Stromal cell of bone marrow (primary cell): Measurements from ENCODE around the gene MED22.

Experiments used
- DNase-seq: peaks from one replicate; pipeline ENCODE4 v3.0.0-alpha.2; 2012; ENCODE audit warnings: low read depth

The MED22 gene

GRCh38 chr9:133355881-133356357 is 8.0 kb upstream of the MED22 start:
- DNase-seq, result no peak

DNA sequence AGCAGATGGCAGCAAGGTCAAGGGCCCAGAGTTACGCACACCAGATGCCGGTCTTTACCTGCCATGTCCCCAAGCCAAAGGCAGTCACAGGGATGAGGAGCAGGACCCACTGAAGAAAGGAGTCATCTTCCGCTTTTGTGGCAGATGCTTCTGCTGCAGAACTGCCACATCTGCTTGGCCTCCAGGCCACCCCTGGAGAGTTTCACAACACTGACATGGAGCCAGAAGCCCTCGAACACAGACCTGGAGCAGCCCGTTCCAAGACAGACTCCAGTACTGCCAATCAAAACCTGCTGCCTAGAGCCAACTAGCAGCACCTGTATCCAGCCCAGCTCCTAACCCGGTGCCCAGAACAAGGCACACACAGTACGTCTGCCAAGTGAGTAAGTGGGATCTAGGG is 6.8 kb upstream of the MED22 start:
- DNase-seq, result no peak

- no peak for DNase-seq
Observed at GRCh38 chr9:133353548-133353947, 5.6 kb upstream of the MED22 start.

DNA sequence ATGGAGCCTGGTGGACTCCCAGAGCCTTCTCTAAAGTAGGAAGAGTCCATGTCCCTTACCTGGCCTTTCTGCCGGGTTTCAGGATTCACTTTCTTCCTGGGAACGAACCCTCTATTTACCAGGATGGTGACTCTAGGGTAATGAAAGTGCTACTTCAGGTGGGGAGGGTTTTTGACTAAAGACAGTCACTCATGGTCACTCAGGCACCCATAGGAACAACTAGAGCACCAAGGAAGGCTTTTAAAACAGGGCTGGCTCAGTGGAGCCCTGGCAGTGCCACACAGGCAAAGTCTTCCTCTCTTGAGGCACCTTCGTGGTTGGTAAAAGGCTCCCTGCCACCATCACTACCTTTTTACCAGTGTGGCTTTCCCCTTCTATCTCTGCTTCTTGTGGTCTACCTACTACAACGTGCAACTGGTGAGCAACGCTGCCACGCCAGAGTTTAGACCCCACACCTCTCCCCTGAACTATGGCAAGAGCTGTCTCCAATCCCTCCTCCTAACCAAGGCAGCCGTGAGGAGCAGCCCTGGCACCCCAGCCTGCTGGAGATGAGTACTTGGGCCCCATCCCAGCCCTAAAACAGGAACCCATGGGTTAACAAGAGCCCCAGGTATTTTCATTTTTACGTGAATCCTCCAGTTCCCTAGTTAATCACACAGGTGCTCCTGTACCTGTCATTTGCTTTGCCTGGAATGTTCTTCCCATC is 4.9 kb upstream of the MED22 start:
- no peak for DNase-seq

- no peak for DNase-seq
Observed at GRCh38 chr9:133351908-133352634, 4.1 kb upstream of the MED22 start.

DNA sequence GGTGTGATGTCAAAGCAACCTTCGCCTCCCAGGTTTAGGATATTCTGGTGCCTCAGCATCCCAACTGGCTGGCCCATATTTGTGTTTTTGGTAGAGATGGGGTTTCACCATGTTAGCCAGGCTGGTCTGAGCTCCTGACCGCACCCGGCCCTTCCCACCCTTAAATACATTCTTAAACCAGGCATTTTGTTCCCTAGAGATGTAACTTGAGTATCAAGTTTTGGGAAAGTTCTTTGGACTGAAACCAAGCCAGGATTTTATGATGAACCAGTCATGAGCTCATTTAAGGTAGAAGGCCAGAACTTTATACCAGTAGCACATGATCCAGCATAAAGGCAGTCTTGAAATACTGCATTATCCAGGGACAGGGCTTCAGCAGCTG is 3.6 kb upstream of the MED22 start:
- DNase-seq, result peak; percentile 80

- DNase-seq, result no peak
Observed at GRCh38 chr9:133349965-133350616, 2.2 kb upstream of the MED22 start.

DNA sequence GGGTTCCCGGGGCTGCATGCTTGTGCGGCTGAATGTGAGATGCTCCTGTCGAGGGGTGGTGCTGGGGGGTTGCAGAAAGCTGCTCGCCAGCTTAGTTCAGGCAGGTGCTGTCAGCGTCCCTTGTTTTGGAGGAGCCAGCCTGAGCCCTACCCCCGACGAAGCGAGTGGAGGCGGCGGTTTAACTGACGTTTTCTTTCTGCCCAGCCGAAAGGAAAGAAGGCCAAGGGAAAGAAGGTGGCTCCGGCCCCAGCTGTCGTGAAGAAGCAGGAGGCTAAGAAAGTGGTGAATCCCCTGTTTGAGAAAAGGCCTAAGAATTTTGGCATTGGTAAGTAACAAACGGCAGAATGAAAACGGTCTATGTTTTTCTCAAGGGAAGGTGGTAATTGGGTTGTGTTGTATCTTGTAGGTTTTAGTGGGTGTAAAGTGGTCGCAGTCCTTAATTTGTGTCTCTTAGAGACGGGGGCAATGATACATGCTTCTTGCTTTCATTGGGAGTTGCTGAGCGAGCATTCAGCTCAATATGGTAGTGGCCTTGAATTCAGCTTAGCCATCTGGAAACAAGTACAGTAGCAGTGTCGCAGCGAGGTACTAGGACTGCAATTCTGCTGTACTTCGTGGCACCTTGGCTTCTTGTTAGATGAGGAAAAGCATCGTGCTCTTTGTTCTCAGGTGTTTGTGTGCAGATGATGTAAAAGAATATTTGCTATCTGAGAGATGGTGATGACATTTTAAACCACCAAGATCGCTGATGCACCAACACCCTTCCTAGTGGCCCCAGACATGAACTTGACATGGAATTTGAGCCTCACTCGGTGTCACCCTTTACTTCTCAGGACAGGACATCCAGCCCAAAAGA is 1.0 kb upstream of the MED22 start:
- no peak for DNase-seq

- no peak for DNase-seq
Observed at GRCh38 chr9:133347515-133347984, 381 bp downstream of the MED22 start.

- no peak for DNase-seq
Observed at GRCh38 chr9:133346021-133346785, 1.7 kb downstream of the MED22 start.

DNA sequence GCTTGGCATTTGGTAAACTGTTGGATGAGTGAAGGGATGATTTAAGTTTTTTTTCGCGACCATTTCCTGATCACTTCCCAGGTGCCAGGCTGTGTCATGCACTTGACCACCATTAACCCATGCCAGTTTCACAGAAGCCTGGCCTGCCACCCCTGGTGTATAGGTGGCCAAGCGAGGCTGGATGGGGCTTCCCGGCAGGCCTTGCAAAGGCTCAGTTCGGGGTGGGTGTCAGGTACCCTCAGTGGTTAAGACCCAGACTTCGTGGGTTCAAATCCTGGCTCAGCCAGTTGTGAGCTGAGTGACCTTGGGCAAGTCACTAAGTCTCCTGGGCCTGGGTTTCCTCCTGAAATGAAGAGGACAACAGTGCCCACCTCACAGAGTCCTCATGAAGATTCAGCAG is 2.3 kb downstream of the MED22 start:
- no peak for DNase-seq

DNA sequence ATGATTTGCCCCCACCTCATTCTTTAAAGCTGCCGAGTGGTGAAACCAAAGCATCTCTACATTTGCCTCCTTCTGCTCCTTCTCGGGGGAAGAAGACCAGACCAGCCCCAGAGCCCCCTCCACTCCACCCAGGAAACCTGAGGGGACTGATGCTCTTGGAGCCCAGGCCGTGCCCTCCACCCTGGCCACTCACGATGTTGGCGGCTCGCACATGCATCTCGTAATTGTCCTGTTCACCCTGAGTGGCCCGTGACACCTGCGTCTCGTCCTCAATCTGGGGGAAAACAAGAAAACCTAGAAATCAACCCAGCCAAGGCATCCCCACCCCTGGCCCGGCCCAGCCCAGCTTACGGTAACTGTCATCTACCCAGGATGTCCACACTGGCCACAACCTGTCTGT is 3.0 kb downstream of the MED22 start:
- DNase-seq, result no peak

GRCh38 chr9:133344071-133344470 is 3.9 kb downstream of the MED22 start:
- DNase-seq, result no peak

- DNase-seq, result no peak
Observed at GRCh38 chr9:133342570-133342969, 5.4 kb downstream of the MED22 start.

DNA sequence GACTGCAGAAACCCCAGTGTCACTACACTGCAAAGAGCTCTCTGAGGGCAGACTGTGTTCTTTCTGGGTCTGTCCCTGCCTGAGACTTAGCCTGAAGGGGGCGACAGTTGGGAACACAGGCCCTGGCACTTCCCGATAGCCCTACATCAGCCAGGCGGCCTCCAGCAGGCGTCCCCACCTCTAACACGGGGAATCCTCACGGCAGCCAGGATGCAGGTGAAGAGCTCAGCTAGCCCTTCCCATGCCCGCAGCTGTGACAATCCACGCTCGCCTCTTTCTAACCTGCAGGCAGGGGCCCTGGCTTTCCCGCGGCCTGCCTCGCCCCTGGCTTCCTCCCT is 5.9 kb downstream of the MED22 start:
- DNase-seq, result no peak

DNA sequence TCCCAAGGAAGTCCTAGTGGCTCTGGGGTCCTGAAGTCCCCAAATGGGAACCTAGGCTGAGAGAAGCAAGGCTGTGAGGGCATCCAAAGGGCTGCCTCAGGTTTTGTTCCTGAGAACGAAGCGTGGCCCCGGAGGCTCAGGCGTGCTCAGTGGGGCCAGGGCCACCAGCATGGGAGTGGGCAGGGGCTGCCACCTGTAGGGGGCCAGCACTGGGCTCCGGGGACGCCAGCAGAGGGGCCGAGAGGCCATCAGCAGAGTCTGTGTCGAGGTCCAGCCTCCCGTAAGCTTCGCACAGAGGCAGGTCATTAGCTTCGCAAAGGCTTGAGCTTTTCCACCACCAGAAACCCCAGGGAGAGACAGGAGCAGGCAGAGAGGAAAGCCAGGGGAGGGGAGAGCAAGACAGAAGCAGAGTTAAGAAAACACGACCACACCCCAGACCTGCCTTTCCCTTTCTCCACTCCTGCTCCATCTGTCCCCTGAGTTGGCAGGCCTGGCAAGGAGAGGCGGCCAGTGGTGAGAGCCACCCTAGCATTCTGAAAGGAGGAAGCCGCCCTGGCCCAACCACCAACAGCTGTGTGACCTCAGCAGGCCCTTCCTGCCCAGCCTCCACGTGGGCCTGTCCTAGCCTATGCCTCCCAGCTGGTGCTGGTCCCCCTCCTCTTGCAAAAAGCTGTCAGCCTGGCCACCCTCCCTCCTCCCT is 6.4 kb downstream of the MED22 start:
- no peak for DNase-seq

DNA sequence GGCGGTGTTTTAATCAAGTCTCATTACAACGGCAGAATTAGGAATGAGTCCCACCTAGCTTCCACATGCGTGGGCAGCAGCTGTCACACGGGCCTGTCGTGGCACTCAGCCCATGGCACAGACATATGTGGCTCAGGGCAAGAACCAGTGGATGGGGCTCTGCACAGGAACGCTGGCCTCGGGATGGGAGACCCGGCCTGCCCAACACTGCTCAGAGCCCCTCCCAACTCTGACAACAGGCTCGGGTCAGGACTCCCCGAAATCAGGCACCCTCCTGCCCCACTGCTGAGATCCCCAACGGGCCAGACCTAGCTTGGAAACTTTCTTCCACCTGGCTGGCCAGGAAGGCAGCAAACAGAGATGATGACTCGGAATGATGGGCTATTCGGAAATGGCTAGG is 7.0 kb downstream of the MED22 start:
- DNase-seq, result no peak

GRCh38 chr9:133340256-133340655 is 7.7 kb downstream of the MED22 start:
- DNase-seq, result no peak

DNA sequence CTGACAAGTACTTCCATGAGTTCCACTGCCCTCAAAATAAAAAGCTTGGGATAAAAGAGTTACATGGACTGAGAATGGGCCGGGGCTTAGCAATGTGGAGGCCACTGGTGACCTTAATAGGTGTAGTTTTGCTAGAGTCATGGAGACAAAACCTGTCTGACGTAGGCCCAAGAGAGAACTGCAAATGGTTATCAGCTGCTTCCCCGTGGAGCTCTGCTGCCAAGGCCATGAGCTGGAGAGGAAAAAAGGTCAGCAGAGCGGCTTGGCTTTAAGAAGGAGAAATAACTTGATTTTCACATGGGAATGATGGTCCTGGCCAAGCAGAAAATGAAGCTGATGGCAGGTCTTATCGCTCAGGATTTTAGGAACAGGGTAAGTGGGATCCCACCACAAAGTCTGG is 8.3 kb downstream of the MED22 start:
- no peak for DNase-seq

- DNase-seq, result peak; percentile 75
Observed at GRCh38 chr9:133335924-133336811, 11.8 kb downstream of the MED22 start, which contains the start of gene SURF6. Gene SURF6 (minus strand): TSS chr9:133336188. CDS start chr9:133336132, 56 bp downstream.
